Measurements from ENCODE around the gene KBTBD4. TPM values are rescaled to one million over a fixed set of nuclear protein-coding genes. Genes with fewer than 3 reads are reported as not detected.

The KBTBD4 gene
- total and polyA plus RNA-seq, 4 donors = 5.6 to 12.0 (median 8.6) TPM

DNA sequence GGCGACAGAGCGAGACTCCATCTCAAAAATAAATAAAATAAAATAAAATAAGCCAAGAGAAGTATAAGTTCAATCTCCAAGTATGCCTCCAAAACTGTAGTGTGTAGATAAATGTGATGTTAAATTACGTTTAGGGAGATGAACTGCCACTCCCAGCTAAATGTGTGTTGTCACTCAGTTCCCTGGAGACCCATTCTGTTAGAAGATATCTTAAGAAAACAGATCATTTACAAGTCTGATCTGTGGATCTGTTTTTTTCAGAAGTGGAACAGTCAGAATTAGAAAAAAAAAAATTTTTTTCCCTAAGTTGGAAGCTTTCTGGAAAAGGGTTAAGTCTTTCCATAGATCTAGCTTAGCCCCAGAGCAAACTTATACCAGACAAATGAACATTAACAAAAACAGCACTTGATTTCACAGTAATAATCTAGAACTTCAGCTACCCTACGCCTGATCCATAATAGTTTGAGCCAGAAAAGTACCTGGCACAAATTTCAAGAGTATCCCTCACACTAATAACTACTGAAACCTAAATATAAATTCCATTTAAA is 44.0 kb downstream of the KBTBD4 start:
- no peak for DNase-seq (ENCODE audit: low spot score)
- Histone ChIP-seq H3K36me3 (ENCODE audit: control insufficient read depth in 4 of 4, insufficient read depth in 3 of 4, low read depth in 1 of 4, low read length in 3 of 4) (no peaks in the 10 kb centered on the region), H3K4me1 (ENCODE audit: control insufficient read depth in 4 of 4, insufficient read depth in 4 of 4, low read length in 3 of 4) (peaks cover 15 to 27% (median 24%) of the 10 kb centered on the region in 4 donors), H3K27me3 (ENCODE audit: control insufficient read depth in 4 of 4, insufficient read depth in 4 of 4, low read length in 3 of 4) (no peaks in the 10 kb centered on the region), H3K9ac (ENCODE audit: low read depth in 1 of 2, low read length in 2 of 2) (no peak overlapping the region), H3K4me3 (ENCODE audit: low read depth in 1 of 3, low read length in 3 of 3) (no peak overlapping the region), H3K9me3 (ENCODE audit: control insufficient read depth in 4 of 4, low read length in 3 of 4) (no peaks in the 10 kb centered on the region), H3K27ac (ENCODE audit: low read depth in 1 of 2, low read length in 2 of 2) (no peak overlapping the region)
- 92% methylated on average over 4 of the region's 4 CpGs for WGBS
- TF ChIP-seq, protein P1, sequence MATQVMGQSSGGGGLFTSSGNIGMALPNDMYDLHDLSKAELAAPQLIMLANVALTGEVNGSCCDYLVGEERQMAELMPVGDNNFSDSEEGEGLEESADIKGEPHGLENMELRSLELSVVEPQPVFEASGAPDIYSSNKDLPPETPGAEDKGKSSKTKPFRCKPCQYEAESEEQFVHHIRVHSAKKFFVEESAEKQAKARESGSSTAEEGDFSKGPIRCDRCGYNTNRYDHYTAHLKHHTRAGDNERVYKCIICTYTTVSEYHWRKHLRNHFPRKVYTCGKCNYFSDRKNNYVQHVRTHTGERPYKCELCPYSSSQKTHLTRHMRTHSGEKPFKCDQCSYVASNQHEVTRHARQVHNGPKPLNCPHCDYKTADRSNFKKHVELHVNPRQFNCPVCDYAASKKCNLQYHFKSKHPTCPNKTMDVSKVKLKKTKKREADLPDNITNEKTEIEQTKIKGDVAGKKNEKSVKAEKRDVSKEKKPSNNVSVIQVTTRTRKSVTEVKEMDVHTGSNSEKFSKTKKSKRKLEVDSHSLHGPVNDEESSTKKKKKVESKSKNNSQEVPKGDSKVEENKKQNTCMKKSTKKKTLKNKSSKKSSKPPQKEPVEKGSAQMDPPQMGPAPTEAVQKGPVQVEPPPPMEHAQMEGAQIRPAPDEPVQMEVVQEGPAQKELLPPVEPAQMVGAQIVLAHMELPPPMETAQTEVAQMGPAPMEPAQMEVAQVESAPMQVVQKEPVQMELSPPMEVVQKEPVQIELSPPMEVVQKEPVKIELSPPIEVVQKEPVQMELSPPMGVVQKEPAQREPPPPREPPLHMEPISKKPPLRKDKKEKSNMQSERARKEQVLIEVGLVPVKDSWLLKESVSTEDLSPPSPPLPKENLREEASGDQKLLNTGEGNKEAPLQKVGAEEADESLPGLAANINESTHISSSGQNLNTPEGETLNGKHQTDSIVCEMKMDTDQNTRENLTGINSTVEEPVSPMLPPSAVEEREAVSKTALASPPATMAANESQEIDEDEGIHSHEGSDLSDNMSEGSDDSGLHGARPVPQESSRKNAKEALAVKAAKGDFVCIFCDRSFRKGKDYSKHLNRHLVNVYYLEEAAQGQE (IDR thresholded peaks at IDR 0.05) = no peak
- TF ChIP-seq FOXA2 (IDR thresholded peaks at IDR 0.05) (no peak), JUND (IDR thresholded peaks at IDR 0.05) (no peak), FOXA1 (IDR thresholded peaks at IDR 0.05) (no peak), YY1 (IDR thresholded peaks at IDR 0.05) (no peak), HNF4A (conservative IDR thresholded peaks at IDR 0.05) (no peak), NR2F2 (IDR thresholded peaks at IDR 0.05) (no peak), TAF1 (conservative IDR thresholded peaks at IDR 0.05) (no peak), RXRA (IDR thresholded peaks at IDR 0.05) (no peak), GABPA (IDR thresholded peaks at IDR 0.05 in 1 of 2, conservative IDR thresholded peaks at IDR 0.05 in 1 of 2) (no peak), EGR1 (IDR thresholded peaks at IDR 0.05; ENCODE audit: low read depth in 2 of 2) (no peak), SP1 (IDR thresholded peaks at IDR 0.05) (no peak)
- TF ChIP-seq, protein P2, sequence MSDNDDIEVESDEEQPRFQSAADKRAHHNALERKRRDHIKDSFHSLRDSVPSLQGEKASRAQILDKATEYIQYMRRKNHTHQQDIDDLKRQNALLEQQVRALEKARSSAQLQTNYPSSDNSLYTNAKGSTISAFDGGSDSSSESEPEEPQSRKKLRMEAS (IDR thresholded peaks at IDR 0.05) = no peak

DNA sequence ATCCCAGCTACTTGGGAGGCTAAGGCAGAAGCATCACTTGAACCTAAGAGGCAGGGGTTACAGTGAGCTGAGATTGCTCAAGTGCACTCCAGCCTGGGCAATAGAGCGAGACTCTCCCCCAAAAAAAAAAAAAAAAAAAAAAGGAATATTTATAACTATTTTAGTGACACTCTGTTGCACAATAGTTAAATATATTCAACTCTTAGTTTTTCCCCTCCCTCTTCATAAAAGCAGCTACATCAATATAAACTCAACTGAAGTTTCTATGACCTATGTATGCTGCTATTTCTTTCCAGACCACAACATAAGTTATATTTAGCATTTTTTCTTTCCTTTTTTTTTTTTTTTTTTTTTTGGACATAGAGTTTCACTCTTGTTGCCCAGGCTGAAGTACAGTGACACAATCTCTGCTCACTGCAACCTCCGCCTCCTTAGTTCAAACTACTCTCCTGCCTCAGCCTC is 45.0 kb downstream of the KBTBD4 start:
- 80% methylated on average over 2 of the region's 2 CpGs for WGBS
- DNase-seq (ENCODE audit: low spot score) = no peak

DNA sequence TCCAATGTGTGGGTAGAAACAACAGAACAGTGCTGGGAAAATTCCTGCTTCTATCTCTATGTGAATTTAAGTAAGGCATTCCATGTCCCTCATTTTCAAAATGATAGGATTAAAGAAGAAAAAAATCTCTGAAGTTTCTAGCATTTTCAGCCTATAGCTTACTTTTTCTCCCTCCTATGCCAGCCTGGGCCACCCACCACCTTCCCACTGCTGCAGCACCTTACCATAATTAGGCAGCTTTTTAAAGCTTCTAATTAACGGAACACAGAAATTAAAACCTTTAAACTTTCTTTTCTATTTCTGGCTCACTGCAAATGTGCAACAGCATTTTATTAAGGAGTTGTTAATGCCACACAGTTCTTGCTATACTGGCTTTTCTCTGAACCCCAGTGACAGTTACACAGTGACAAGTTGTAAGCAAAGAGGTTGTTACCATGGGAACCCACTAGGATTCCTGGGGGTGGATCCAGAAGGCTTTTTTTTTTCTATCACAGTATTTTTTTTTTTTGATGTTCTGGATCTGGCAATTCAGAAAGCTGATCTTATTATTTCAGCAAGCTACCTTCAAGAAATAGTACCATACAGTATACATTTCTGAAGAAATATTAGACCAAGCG is 46.1 kb downstream of the KBTBD4 start:
- Histone ChIP-seq H3K9ac (ENCODE audit: low read depth in 1 of 2, low read length in 2 of 2) (no peak overlapping the region), H3K4me3 (ENCODE audit: low read depth in 1 of 3, low read length in 3 of 3) (no peak overlapping the region), H3K27me3 (ENCODE audit: control insufficient read depth in 4 of 4, insufficient read depth in 4 of 4, low read length in 3 of 4) (no peaks in the 10 kb centered on the region), H3K36me3 (ENCODE audit: control insufficient read depth in 4 of 4, insufficient read depth in 3 of 4, low read depth in 1 of 4, low read length in 3 of 4) (no peaks in the 10 kb centered on the region), H3K4me1 (ENCODE audit: control insufficient read depth in 4 of 4, insufficient read depth in 4 of 4, low read length in 3 of 4) (peaks cover 13 to 25% (median 23%) of the 10 kb centered on the region in 4 donors), H3K9me3 (ENCODE audit: control insufficient read depth in 4 of 4, low read length in 3 of 4) (no peaks in the 10 kb centered on the region), H3K27ac (ENCODE audit: low read depth in 1 of 2, low read length in 2 of 2) (peak overlapping the region; percentile 15 to 40)
- TF ChIP-seq, protein P3, sequence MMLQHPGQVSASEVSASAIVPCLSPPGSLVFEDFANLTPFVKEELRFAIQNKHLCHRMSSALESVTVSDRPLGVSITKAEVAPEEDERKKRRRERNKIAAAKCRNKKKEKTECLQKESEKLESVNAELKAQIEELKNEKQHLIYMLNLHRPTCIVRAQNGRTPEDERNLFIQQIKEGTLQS (IDR thresholded peaks at IDR 0.05) = no peak
- 85% methylated on average over 2 of the region's 2 CpGs for WGBS
- DNase-seq (ENCODE audit: low spot score) = no peak

More for the DNA sequence above, 45.0 kb downstream of the KBTBD4 start:
- H3K27ac ChIP-seq (ENCODE audit: low read depth in 1 of 2, low read length in 2 of 2) = no peak overlapping the region
- H3K27me3 ChIP-seq (ENCODE audit: control insufficient read depth in 4 of 4, insufficient read depth in 4 of 4, low read length in 3 of 4) = no peaks in the 10 kb centered on the region
- H3K4me3 ChIP-seq (ENCODE audit: low read depth in 1 of 3, low read length in 3 of 3) = no peak overlapping the region
- no peak for TF ChIP-seq EGR1 (IDR thresholded peaks at IDR 0.05; ENCODE audit: low read depth in 2 of 2)
- no peak for TF ChIP-seq FOXA2 (IDR thresholded peaks at IDR 0.05)
- H3K36me3 ChIP-seq (ENCODE audit: control insufficient read depth in 4 of 4, insufficient read depth in 3 of 4, low read depth in 1 of 4, low read length in 3 of 4) = no peaks in the 10 kb centered on the region
- no peak overlapping the region for H3K9ac ChIP-seq (ENCODE audit: low read depth in 1 of 2, low read length in 2 of 2)
- peaks cover 14 to 20% (median 17%) of the 10 kb centered on the region in 4 donors for H3K4me1 ChIP-seq (ENCODE audit: control insufficient read depth in 4 of 4, insufficient read depth in 4 of 4, low read length in 3 of 4)
- no peaks in the 10 kb centered on the region for H3K9me3 ChIP-seq (ENCODE audit: control insufficient read depth in 4 of 4, low read length in 3 of 4)

Measured in liver (tissue), 9 donors.